ENCODE results near the gene CHSY1. TPM values are rescaled to one million over a fixed set of nuclear protein-coding genes. Genes with fewer than 3 reads are reported as not detected.
"Not testable (repeated sequence)": the region's sequence is repeated elsewhere in the genome, so short reads cannot be mapped to it uniquely, and the experiment has no call there.

The CHSY1 gene
- total RNA-seq, 2 donors from 2014 or later = 10.6 to 11.7 TPM

- DNase-seq (no peak), ATAC-seq (no peak)
- intact Hi-C loops (cut with DNase I, micrococcal nuclease) = no loop called here
Observed at GRCh38 chr15:101135532-101136166, 116.2 kb downstream of the CHSY1 start.

DNA sequence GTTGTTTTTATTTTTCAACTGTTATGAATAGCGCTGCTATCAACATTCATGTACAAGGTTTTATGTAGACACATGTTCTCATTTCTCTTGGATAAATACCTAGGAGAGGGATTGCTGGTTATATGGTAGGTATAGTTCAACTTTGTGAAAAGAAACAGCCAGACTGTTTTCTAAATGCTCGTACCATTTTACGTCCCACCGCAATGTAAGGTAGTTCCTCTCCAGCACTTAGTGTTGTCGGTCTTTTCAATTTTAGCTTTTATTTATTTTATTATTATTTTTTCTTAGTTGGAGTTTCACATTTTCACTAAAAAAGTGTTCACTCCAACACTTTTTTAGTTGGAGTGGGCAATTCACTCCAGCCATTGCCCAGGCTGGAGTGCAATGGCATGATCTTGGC, 117.1 kb downstream of the CHSY1 start:
- no peak for ATAC-seq
- intact Hi-C loops (cut with DNase I, micrococcal nuclease) = no loop called here
- DNase-seq = no peak

DNA sequence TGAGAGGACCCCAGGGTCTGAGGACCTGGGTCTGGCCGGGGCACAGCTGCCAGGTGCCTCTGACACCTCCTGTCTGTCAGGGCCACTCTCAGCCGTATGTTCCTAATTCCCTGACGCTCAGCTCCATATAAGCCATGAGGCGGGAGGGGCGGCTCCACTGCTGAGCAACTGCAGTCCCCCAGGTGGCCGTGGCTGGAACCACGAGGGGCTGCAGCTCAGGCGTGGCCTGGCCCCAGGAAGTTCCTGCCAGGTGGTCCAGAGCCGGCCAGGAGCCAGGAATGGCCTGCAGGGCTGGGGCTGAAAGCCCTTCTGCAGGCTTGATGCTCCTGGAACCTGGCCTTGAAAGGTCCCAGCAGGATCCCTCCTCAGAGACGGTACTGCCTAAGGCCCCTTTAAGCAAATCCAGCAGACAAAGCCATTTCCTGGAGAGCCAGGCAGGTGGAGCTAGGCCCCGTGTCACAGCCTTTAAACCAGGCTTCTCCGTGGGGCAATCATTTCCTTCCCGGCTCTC, 118.0 kb downstream of the CHSY1 start:
- ATAC-seq (no peak), DNase-seq (no peak)
- intact Hi-C loops (cut with DNase I, micrococcal nuclease) = no loop called here

DNA sequence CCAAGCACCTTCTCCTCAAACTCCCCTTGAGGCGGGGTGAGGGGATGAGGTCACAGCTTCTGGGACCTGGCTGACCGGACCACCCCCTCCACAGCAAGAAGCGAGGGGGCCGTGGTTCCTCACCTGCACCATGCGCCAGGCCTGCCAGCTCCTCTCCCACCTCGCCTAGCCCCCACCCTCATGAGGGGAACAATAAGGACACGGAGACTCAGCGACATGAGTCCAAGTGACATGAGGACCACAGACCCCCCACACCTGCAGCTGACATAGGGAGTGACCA, 118.7 kb downstream of the CHSY1 start:
- intact Hi-C loops (cut with DNase I, micrococcal nuclease) = no loop called here
- no peak for ATAC-seq
- DNase-seq = no peak

GRCh38 chr15:101132390-101133180, 119.3 kb downstream of the CHSY1 start:
- no peak for DNase-seq

DNA sequence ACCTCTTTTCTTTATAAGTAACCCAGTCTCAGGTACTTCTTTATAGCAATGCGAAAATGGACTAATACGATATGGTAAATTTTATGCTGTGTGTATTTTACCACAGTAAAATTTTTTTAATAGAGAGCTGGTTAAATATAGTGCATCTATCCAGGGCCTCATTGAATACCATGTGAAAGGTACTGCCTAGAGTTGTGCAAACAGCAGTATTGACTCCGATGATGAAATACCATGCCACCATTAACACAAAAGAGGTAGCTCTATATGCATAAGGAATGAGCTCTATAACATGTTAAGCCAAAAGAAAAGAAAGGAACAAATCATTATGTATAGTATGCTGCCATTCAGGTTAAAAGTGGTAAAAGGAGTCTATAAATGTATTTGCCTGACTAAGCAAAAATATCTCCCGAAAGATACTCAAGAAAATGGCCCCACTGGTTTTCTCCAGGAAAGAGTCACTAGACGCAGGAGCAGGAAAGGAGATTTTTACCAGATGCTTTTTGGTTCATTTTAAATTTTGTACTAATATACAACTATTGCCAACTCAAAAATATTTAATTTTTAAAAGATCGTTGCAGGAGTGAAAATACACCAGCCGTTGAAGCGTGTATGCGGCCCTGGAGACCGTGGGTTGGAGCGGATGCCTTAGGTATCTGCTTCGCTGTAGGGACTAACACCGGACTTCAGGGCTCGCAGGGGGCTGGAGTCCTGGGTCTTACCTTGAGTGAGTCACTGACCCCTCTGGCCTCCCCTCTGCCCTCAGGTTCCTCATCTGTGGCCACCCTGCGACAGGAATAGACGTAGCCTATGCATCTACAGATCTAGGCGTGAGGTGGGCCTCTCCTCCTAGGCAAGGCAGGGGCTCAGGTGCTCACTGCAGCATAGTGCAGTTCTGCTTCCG, 120.1 kb downstream of the CHSY1 start:
- ATAC-seq (no peak), DNase-seq (no peak)
- intact Hi-C loops (cut with DNase I, micrococcal nuclease) = no loop called here

More at GRCh38 chr15:101132390-101133180, 119.3 kb downstream of the CHSY1 start:
- intact Hi-C loops (cut with DNase I, micrococcal nuclease) = no loop called here
- ATAC-seq = no peak

DNA sequence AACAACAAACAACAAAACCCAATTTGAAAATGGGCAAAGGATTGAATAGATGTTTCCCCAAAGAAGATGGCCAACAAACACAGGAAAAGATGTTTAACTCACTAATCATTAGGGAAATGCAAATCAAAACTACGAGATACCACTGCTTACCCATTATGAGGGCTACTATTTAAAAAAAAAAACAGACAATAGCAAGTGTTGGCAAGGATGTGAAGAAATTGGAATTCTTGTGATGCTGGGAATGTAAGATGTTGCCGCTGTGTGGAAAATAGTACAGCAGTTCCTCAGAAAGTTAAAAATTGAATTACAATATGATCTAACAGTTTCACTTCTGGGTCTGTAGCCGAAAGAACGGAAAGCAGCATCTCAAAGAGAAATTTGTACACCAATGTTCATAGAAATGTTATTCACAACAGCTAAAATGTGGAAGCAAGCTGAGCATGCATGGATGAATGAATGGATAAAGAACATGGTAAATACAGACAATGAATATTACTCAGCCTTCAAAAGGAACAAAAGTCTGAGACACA, 121.9 kb downstream of the CHSY1 start:
- ATAC-seq = no peak
- no peak for DNase-seq
- intact Hi-C loops (cut with DNase I, micrococcal nuclease) = no loop called here

GRCh38 chr15:101128221-101129015, 123.4 kb downstream of the CHSY1 start:
- intact Hi-C loops (cut with DNase I, micrococcal nuclease) = no loop called here
- DNase-seq (no peak), ATAC-seq (no peak)

DNA sequence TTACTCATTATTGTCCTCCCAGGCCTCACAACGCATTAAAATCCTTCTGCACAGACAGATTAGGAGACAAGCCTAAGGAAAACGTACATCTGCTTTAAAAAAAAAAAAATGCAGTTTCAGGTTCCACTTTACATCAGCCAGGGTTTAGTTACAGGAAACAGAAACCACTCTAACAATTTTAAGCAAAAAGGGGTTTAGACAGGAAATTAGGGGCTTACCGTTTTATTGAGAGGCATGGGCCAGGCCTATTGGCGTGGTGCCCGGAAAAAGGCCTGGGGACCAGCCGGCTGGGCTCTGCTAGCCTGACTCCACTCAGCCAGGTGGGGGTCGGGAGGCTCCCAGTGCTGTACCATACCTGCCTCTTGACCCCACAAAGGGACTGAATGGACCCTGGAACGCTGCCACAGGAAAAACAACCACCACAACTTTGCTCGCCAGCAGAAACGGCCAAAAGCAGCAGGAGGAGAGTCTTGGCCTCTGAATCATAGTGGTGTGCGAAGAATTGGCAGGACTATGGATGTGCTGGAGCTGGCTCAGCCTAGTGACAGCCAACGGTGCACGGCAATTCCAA, 124.3 kb downstream of the CHSY1 start:
- peak; percentile 52 to 62 for DNase-seq
- intact Hi-C loops (cut with DNase I, micrococcal nuclease) = no loop called here
- peak; percentile 34 for ATAC-seq

DNA sequence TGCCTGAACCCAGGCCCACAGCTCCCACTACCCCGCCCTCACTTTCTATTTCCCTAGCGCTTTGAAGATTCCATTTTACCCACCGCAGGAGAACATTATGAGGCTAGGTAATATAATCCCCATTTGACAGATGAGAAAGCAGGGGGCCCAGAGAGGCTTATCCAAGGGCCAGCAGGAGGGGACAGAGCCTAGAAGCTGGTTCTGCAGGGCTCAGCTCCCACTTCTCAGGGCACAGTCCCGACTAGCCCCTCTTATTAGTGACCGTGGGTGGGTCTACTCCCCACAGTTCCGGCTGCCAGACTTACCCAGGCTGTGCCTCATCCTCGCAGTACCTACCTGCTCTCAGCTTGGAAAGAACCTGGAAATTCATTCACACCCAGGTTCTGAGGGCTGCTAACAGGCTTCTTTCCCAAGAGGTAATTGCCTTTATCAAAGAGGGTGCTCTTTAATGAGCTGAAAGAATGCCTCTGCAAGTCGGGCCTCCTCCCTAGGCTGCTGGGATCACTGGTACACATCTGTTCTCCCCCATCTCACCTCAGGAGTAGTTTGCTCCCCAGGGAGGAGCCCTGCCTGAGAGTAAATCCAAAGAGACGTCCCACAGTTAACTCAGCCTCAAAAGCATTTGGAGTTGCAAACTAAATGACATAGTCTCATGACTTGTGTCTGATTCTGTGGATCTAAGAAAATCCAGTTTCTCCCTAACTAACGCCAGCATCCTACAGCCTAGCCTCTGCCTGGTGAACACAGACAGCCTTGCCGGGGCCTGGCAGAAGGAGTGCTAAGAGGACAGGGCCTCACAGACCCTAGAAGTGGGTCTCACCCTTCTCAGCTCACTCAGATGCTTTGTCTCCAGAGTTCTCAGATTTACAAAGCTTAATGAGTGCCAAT, 125.0 kb downstream of the CHSY1 start:
- no peak for DNase-seq
- no peak for ATAC-seq
- intact Hi-C loops (cut with DNase I, micrococcal nuclease) = no loop called here

DNA sequence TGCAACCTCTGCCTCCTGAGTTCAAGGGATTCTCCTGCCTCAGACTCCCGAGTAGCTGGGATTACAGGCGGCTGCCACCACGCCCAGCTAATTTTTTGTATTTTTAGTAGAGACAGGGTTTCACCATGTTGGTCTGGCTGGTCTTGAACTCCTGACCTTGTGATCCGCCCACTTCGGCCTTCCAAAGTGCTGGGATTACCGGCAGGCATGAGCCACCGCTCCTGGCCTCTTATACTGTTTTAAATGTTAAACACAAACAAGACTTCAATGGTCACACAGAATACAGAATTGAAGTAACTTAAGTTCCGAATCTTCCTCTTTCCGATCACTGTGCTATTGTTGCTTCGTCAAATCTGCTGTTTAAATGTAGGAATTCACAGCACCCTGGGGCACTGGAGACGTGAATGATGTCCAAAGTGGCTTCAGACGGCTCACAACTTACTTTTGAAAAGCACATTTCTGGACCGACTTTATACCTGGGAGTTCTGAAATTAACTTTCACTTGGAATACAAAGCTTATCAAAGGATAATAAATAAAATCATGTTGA, 125.9 kb downstream of the CHSY1 start:
- intact Hi-C loops (cut with DNase I, micrococcal nuclease) = not testable (repeated sequence)

More for the DNA sequence above, 125.9 kb downstream of the CHSY1 start:
- not testable (repeated sequence) for DNase-seq, ATAC-seq

Other genes with a start within 250 kb of the CHSY1 start
- 100 to 1,000 TPM; 134 to 142 TPM for gene SELENOS, start 25.4 kb upstream of the CHSY1 start, total RNA-seq
- 10 to 100 TPM; 44.7 to 48.2 TPM for gene SNRPA1, start 43.2 kb upstream of the CHSY1 start, total RNA-seq
- 10 to 100 TPM; 36.4 to 66.2 TPM for gene PCSK6, start 237.7 kb upstream of the CHSY1 start, total RNA-seq

Data from left colon (tissue), 2 donors.